GM21526 (cell line): Measurements from ENCODE around the gene STAP2.

Experiments used
- ATAC-seq: cut with Tn5 transposase; IDR thresholded peaks from one replicate; pipeline ENCODE4 v1.9.1; 2021; ENCODE audit warnings: moderate library complexity; ENCODE audit not compliant: unreplicated experiment, low FRiP score

The STAP2 gene

DNA sequence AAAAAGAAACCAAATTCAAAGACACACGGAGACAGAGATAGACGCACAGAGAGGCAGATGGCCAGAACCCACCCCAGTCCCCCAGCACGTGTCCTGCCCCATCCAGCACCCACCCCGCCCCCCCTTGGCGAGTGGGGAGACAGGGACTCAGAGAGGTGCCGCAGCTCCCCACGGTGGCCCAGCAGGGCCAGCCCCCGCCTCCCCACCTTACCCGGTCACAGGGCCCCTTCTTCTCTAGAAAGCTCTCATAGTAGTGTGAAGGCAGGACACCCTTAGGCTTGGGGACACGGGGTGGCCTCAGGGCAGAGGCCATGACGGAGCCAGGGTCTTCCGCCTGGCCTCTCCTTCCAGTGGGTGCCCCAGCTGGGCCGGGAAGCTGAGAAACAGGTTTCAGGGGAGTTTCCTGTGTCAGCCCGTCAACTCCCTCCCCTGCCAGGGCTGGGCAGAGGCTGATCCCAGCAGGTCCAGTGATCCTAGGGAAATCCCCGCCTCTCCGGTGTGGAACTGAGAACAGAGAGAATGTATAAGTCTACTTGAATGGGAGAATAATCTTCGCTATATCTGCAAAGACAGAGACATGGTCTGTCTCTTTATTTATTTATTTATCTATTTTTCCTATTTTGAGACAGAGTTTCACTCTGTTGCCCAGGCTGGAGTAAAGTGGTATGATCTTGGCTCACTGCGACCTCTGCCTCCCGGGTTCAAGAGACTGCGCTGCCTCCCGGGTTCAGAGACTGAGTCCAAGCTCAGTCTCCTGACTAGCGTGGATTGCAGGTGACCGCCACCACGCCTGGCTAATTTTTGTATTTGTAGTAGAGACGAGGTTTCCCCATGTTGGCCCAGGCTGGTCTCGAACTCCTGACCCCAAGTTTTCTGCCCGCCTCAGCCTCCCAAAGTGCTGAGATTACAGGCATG lies at the start of gene STAP2:
Gene STAP2 (minus strand): TSS at position 387 of the 915 bp plus-strand sequence. CDS start 74 bp downstream, at position 313.
- no peak for ATAC-seq

- no peak for ATAC-seq
Measured at GRCh38 chr19:4386041-4386782, 47.6 kb upstream of the STAP2 start.

DNA sequence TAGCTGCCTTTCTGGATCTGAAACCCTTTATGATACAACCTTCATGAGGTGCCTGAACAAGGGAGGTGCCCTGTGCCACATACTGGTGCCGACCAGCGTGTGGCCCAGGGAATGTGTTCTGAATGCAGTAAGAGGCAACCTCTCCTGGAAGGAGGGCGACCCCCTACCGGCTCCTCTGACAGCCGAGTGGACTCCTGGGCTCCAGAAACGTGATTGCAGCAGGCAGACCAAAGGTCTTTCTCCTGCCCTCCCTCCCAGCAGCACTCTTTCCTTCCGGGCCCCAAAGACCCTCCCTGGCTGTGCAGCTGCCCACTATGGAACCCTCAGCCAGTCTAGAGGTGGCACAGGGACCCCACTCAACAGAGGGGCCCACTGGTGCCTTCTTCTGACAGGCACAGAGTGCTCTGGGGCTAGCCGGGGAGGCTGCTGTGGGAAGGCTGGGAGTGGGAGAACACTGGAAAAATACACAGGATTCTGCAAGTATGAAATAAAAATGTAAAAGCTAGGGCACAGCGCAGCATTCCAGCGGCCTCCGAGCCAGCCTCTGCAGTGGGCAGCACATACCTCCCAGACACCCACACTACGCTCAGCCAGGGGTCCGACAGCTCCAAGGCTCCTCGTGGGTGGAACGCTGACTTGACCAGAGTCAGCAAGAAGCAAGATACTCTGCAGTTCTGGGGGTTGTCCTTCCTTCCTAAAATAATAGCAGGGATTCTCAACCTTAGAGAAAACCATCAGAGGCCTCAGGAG lies 46.8 kb upstream of the STAP2 start:
- ATAC-seq, result no peak

GRCh38 chr19:4380254-4380727 lies 41.7 kb upstream of the STAP2 start:
- ATAC-seq, result no peak

- ATAC-seq, result no peak
Measured at GRCh38 chr19:4379383-4380253, 41.0 kb upstream of the STAP2 start.

DNA sequence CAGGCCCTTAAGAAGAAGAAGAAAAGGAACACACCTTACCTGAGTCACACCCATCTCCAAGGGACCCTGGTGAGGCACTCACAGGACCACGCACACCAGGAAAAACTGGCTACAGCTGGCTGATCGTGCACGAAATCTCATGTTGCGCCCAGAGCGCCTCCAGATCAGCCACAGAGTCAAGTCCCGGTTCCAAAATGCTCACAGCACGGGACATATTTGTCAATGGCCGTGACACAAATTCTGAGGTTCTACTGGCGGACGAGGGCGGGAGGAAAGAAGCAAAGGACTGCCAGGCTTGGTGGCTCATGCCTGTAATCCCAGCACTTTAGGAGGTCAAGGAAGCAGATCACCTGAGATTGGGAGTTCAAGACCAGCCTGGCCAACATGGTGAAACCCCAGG lies 40.3 kb upstream of the STAP2 start:
- no peak for ATAC-seq

- no peak for ATAC-seq
Measured at GRCh38 chr19:4376991-4377781, 38.6 kb upstream of the STAP2 start.

GRCh38 chr19:4376671-4376990 lies 38.0 kb upstream of the STAP2 start:
- no peak for ATAC-seq

GRCh38 chr19:4376028-4376670 lies 37.5 kb upstream of the STAP2 start:
- no peak for ATAC-seq

DNA sequence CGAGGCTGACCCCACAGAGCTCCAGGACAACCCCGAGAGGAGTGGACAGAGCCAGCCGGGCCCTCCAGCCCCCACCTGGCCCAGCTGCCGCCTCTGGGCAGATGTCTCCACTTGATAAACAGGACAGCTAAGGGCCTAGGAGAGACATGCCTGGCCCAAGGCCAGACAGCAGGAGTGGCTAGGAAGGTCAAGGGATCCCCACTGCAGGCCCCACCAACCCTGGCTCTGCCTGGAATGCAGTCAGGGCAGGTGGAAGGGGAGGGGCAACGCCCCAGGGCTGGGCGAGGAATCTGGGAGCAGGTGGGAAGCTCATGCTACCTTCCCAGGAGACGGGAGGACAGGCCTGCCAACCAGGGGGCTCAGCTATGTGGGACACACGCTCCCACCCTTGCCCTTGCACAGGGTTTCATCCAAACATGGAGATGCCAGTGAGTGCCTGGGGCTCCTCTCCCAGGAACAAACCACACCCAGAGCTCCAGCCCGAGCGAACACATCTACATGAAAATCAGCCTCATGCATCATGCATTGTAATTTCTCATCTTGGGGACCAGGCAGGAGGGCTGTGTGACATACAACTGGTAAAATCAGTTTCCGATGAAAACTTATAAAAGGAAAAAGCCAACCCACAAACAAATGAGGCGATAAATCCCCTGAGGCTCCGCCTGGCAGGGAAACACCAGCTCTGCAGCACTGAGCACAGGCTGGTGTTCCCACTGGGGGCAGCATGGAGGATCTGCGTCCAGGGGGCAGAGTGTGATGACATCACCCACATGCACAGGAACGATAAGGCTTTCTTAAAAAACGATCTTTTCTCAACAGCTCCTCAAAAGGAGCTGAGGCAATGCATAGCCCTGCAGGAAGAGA lies 36.8 kb upstream of the STAP2 start:
- no peak for ATAC-seq

DNA sequence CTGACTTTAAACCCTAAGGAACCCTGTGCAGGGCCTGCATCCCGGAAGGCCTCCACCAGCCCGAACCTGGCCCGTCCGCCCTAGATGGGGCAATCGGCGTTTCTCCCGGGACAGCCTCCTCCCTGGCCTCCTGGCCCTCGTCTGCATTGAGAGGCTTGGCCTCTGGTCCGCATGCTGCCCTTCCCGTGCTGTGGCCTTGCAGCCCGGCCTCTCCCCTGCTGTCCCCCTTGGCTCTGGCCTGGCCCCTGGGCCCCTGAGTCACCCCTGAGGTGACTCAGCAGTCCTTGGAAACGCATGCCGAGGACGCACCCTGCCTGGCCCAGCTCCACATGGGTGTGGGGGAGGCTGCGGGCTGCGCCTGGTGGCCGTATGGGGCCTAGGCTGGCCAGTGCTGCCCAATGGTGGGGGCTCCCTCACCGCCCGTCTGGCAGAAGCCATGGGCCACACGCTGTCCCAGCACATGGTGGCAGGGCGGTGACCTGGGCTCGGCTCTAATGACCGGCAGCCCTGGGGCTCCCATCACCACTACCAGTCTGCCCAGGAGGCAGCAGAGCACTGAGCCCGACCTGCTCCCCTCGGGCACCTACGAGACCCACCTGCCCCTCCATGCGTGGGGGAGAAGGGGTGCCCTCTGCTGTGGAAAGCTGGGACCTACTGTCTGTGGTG lies 36.0 kb upstream of the STAP2 start:
- ATAC-seq, result no peak

- no peak for ATAC-seq
Measured at GRCh38 chr19:4373601-4374497, 35.2 kb upstream of the STAP2 start.

- ATAC-seq, result no peak
Measured at GRCh38 chr19:4373013-4373367, 34.4 kb upstream of the STAP2 start.

GRCh38 chr19:4372165-4373012 lies 33.8 kb upstream of the STAP2 start:
- no peak for ATAC-seq
